ENCODE measurements around the gene SNX15.

The SNX15 gene

DNA sequence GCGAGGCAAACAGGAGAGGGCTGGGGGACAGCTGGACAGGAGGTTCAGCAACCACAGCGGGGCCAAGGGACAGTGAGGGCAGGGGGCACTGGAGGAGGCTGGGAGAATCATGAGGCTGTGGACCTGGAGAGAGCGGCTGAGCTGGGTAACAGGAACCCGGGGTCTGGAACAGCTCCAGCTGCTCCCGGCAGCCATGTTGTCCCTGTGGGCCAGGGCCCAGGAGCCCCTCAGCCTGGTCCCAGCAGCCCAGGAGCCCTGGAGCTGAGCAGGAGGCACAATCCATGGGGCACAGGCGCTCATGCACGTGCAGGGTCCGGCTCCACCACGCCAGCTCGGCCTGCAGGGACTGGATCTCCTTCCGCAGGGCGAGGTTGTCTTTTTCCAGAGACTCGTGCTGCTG, 37.8 kb upstream of the SNX15 start:
- Histone ChIP-seq H3K4me2 (ENCODE audit: low read length) (no peak overlapping the region; the same call in 1 of the 2 replicates), H4K20me1 (ENCODE audit: insufficient read depth, low read length) (no peaks in the 10 kb centered on the region), H3K27me3 (ENCODE audit: insufficient read depth, low read length) (no peaks in the 10 kb centered on the region), H3K36me3 (ENCODE audit: insufficient read depth, low read length) (no peaks in the 10 kb centered on the region), H2AFZ (ENCODE audit: low read length) (no peak overlapping the region), H3K9me3 (ENCODE audit: low read length) (no peaks in the 10 kb centered on the region), H3K9me2 (ENCODE audit: low read depth, low read length) (no peaks in the 10 kb centered on the region), H3K27ac (ENCODE audit: low read depth, low read length, poor library complexity, severe bottlenecking) (peak overlapping the region; percentile 69), H3K4me3 (ENCODE audit: low read depth, low read length, poor library complexity, severe bottlenecking) (no peak overlapping the region), H3K79me2 (ENCODE audit: insufficient read depth, low read length) (no peaks in the 10 kb centered on the region), H3F3A (ENCODE audit: insufficient read depth, low read length) (no peaks in the 10 kb centered on the region), H3K9ac (ENCODE audit: low read length) (no peak overlapping the region), H3K4me1 (ENCODE audit: insufficient read depth, low read length, severe bottlenecking) (peaks cover 33% of the 10 kb centered on the region)
- TF ChIP-seq EZH2 (IDR thresholded peaks at IDR 0.05; ENCODE audit: borderline replicate concordance, low read length): no peak
- TF ChIP-seq, protein P1, sequence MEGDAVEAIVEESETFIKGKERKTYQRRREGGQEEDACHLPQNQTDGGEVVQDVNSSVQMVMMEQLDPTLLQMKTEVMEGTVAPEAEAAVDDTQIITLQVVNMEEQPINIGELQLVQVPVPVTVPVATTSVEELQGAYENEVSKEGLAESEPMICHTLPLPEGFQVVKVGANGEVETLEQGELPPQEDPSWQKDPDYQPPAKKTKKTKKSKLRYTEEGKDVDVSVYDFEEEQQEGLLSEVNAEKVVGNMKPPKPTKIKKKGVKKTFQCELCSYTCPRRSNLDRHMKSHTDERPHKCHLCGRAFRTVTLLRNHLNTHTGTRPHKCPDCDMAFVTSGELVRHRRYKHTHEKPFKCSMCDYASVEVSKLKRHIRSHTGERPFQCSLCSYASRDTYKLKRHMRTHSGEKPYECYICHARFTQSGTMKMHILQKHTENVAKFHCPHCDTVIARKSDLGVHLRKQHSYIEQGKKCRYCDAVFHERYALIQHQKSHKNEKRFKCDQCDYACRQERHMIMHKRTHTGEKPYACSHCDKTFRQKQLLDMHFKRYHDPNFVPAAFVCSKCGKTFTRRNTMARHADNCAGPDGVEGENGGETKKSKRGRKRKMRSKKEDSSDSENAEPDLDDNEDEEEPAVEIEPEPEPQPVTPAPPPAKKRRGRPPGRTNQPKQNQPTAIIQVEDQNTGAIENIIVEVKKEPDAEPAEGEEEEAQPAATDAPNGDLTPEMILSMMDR (IDR thresholded peaks at IDR 0.05; ENCODE audit: low read length): no peak

DNA sequence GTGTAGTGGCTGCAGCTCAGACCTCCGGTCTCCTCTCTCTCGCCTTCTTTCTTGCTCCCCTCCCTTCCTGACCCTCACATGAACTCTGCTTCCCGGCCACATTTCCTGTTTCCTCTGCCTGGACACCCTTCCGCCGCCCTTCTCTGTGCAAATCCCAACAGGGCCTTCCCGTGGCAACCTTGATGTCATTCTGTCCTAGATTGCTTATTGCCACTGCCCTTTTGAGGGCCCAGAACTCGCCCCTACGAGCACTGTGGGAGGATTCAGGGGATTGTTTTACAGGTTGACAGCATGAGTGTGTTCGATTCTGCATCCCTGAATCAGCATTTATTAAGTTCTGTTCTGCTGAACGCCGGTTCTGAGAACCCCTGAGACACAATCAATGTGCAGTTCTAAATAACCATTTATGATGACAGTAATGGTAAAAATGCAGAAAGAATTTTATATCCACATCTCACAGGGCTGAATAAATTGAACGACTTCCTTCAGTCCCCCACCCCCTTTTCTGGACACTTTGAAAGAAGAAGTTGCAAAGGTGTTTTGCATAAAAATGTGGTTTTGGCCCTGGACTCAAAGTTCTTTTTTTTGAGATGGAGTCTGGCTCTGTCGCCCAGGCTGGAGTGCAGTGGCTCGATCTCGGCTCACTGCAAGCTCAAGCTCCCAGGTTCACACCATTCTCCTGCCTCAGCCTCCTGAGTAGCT, 36.9 kb upstream of the SNX15 start:
- Histone ChIP-seq H3K9me2 (ENCODE audit: low read depth, low read length) (no peaks in the 10 kb centered on the region), H3K27ac (ENCODE audit: low read depth, low read length, poor library complexity, severe bottlenecking) (peak overlapping the region; percentile 69), H3K79me2 (ENCODE audit: insufficient read depth, low read length) (no peaks in the 10 kb centered on the region), H3K27me3 (ENCODE audit: insufficient read depth, low read length) (no peaks in the 10 kb centered on the region), H3K9ac (ENCODE audit: low read length) (peak overlapping the region; percentile 43; the same call in 1 of the 2 replicates), H3K4me1 (ENCODE audit: insufficient read depth, low read length, severe bottlenecking) (peaks cover 33% of the 10 kb centered on the region), H3F3A (ENCODE audit: insufficient read depth, low read length) (no peaks in the 10 kb centered on the region), H3K4me3 (ENCODE audit: low read depth, low read length, poor library complexity, severe bottlenecking) (peak overlapping the region; percentile 30), H4K20me1 (ENCODE audit: insufficient read depth, low read length) (no peaks in the 10 kb centered on the region), H3K4me2 (ENCODE audit: low read length) (peak overlapping the region; percentile 59), H3K9me3 (ENCODE audit: low read length) (no peaks in the 10 kb centered on the region), H3K36me3 (ENCODE audit: insufficient read depth, low read length) (no peaks in the 10 kb centered on the region), H2AFZ (ENCODE audit: low read length) (no peak overlapping the region)
- TF ChIP-seq, protein P1 (IDR thresholded peaks at IDR 0.05; ENCODE audit: low read length): no peak
- no peak for TF ChIP-seq EZH2 (IDR thresholded peaks at IDR 0.05; ENCODE audit: borderline replicate concordance, low read length)

DNA sequence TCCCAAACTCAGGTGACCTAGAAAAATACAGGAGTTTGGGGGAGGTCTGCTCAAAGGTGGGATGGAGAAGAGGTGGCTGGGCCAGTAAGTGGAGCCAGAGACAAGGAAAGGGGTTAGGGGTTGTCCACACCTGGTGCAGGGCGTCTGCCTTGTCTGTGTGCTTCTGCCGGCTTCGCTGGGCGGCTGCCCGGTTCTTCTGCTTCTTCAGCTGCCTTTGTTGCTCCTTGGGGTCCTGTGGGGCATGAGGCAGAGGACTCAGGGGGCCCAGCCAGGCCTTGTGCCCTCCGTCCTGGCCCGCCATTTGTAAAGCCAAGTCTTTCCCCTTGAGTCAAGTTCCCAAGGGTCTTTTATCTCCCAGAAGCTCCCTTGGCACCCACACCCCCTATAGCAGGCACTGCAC, 32.9 kb upstream of the SNX15 start:
- H3K9ac ChIP-seq (ENCODE audit: low read length): no peak overlapping the region
- H3F3A ChIP-seq (ENCODE audit: insufficient read depth, low read length): no peaks in the 10 kb centered on the region
- H3K9me3 ChIP-seq (ENCODE audit: low read length): no peaks in the 10 kb centered on the region
- H3K27me3 ChIP-seq (ENCODE audit: insufficient read depth, low read length): no peaks in the 10 kb centered on the region
- H3K4me2 ChIP-seq (ENCODE audit: low read length): no peak overlapping the region
- H3K4me1 ChIP-seq (ENCODE audit: insufficient read depth, low read length, severe bottlenecking): peaks cover 16% of the 10 kb centered on the region
- H3K27ac ChIP-seq (ENCODE audit: low read depth, low read length, poor library complexity, severe bottlenecking): no peak overlapping the region
- no peaks in the 10 kb centered on the region for H3K9me2 ChIP-seq (ENCODE audit: low read depth, low read length)
- no peaks in the 10 kb centered on the region for H3K36me3 ChIP-seq (ENCODE audit: insufficient read depth, low read length)
- H4K20me1 ChIP-seq (ENCODE audit: insufficient read depth, low read length): no peaks in the 10 kb centered on the region
- no peak overlapping the region for H3K4me3 ChIP-seq (ENCODE audit: low read depth, low read length, poor library complexity, severe bottlenecking)
- no peak overlapping the region for H2AFZ ChIP-seq (ENCODE audit: low read length)
- TF ChIP-seq EZH2 (IDR thresholded peaks at IDR 0.05; ENCODE audit: borderline replicate concordance, low read length): no peak
- TF ChIP-seq, protein P1 (IDR thresholded peaks at IDR 0.05; ENCODE audit: low read length): no peak
- no peaks in the 10 kb centered on the region for H3K79me2 ChIP-seq (ENCODE audit: insufficient read depth, low read length)

All from OCI-LY1 (cell line).